ENCODE results near the gene SRCAP. TPM values are rescaled to one million over a fixed set of nuclear protein-coding genes. Genes with fewer than 3 reads are reported as not detected.

SRCAP gene
- total RNA-seq, 1 donor from 2014 or later = 4.6 TPM

- peaks cover 37% of the 10 kb centered on the region for H4K20me1 ChIP-seq (ENCODE audit: low read depth)
- H3K36me3 Mint-ChIP-seq = peaks cover 40% of the 10 kb centered on the region
- TF ChIP-seq EZH2phosphoT487 (IDR thresholded peaks at IDR 0.05) (no peak), CTCF (IDR thresholded peaks at IDR 0.05) (no peak), EZH2 (IDR thresholded peaks at IDR 0.05) (no peak)
- H3K4me1 Mint-ChIP-seq = no peaks in the 10 kb centered on the region
- H3K4me1 ChIP-seq = no peaks in the 10 kb centered on the region
- no peaks in the 10 kb centered on the region for H3K9me3 Mint-ChIP-seq
- no peak overlapping the region for H3K9ac ChIP-seq
- no peak overlapping the region for H3K4me3 Mint-ChIP-seq
- peaks cover 2% of the 10 kb centered on the region for H3K27me3 Mint-ChIP-seq (ENCODE audit: insufficient read depth, low read depth)
- peaks cover 28% of the 10 kb centered on the region for H3K36me3 ChIP-seq
- no peak overlapping the region for H3K4me2 ChIP-seq
- no peaks in the 10 kb centered on the region for H3K27me3 ChIP-seq
- H2AFZ ChIP-seq (replicated peaks) = no peak overlapping the region
- no peaks in the 10 kb centered on the region for H3K9me3 ChIP-seq (ENCODE audit: low read depth)
- peaks cover 17% of the 10 kb centered on the region for H3K79me2 ChIP-seq (ENCODE audit: low read depth)
- no peak overlapping the region for H3K27ac ChIP-seq
- H3K4me3 ChIP-seq = no peak overlapping the region
- H3K27ac Mint-ChIP-seq = no peak overlapping the region
- H3F3A ChIP-seq (ENCODE audit: low read depth) = no peaks in the 10 kb centered on the region
- DNase-seq (ENCODE audit: low spot score) = no peak
These were observed 7.1 kb downstream of the SRCAP start for GRCh38 chr16:30706046-30706445.

GRCh38 chr16:30710971-30711370 lies 12.0 kb downstream of the SRCAP start:
- Mint-ChIP-seq H3K4me3 (no peak overlapping the region), H3K4me1 (no peaks in the 10 kb centered on the region), H3K9me3 (no peaks in the 10 kb centered on the region), H3K27me3 (ENCODE audit: insufficient read depth, low read depth) (no peaks in the 10 kb centered on the region), H3K36me3 (peaks cover 54% of the 10 kb centered on the region), H3K27ac (no peak overlapping the region)
- H3K27ac ChIP-seq = no peak overlapping the region
- H3K4me3 ChIP-seq = no peak overlapping the region
- H3K4me2 ChIP-seq = no peak overlapping the region
- H3K36me3 ChIP-seq = peaks cover 19% of the 10 kb centered on the region
- TF ChIP-seq CTCF (IDR thresholded peaks at IDR 0.05) (no peak), EZH2phosphoT487 (IDR thresholded peaks at IDR 0.05) (no peak), EZH2 (IDR thresholded peaks at IDR 0.05) (no peak)
- no peaks in the 10 kb centered on the region for H3K79me2 ChIP-seq (ENCODE audit: low read depth)
- no peaks in the 10 kb centered on the region for H3K4me1 ChIP-seq
- H3F3A ChIP-seq (ENCODE audit: low read depth) = peaks cover 3% of the 10 kb centered on the region
- no peaks in the 10 kb centered on the region for H3K27me3 ChIP-seq
- H2AFZ ChIP-seq (replicated peaks) = no peak overlapping the region
- no peak overlapping the region for H3K9ac ChIP-seq
- H3K9me3 ChIP-seq (ENCODE audit: low read depth) = no peaks in the 10 kb centered on the region
- peaks cover 24% of the 10 kb centered on the region for H4K20me1 ChIP-seq (ENCODE audit: low read depth)
- no peak for DNase-seq (ENCODE audit: low spot score)

- Histone ChIP-seq H3F3A (ENCODE audit: low read depth) (peaks cover 3% of the 10 kb centered on the region), H3K79me2 (ENCODE audit: low read depth) (peaks cover 2% of the 10 kb centered on the region), H2AFZ (replicated peaks) (no peak overlapping the region), H4K20me1 (ENCODE audit: low read depth) (peaks cover 17% of the 10 kb centered on the region), H3K27me3 (no peaks in the 10 kb centered on the region), H3K9ac (no peak overlapping the region), H3K4me2 (no peak overlapping the region), H3K36me3 (peaks cover 14% of the 10 kb centered on the region), H3K27ac (no peak overlapping the region), H3K9me3 (ENCODE audit: low read depth) (no peaks in the 10 kb centered on the region), H3K4me1 (no peaks in the 10 kb centered on the region), H3K4me3 (no peak overlapping the region)
- TF ChIP-seq EZH2 (IDR thresholded peaks at IDR 0.05) (no peak), EZH2phosphoT487 (IDR thresholded peaks at IDR 0.05) (no peak), CTCF (IDR thresholded peaks at IDR 0.05) (no peak)
- no peaks in the 10 kb centered on the region for H3K9me3 Mint-ChIP-seq
- peaks cover 60% of the 10 kb centered on the region for H3K36me3 Mint-ChIP-seq
- no peak overlapping the region for H3K27ac Mint-ChIP-seq
- H3K4me3 Mint-ChIP-seq = no peak overlapping the region
- no peaks in the 10 kb centered on the region for H3K27me3 Mint-ChIP-seq (ENCODE audit: insufficient read depth, low read depth)
- DNase-seq (ENCODE audit: low spot score) = no peak
- no peaks in the 10 kb centered on the region for H3K4me1 Mint-ChIP-seq
These were observed 12.7 kb downstream of the SRCAP start for GRCh38 chr16:30711712-30712111.

Data from neural progenitor cell (in vitro differentiated cells).